Stimulated activated CD4-positive, alpha-beta T cell treated with anti-CD3 and anti-CD28 coated beads, Interleukin-12 subunit alpha, Interleukin-12 subunit beta, amount 100 ng/mL, for 48 hours (primary cell): ENCODE results near the gene RGP1.
A peak's percentile ranks its signal among the peaks of the same experiment; 100 is the strongest.

Experiments used
- DNase-seq, 3 donors: peaks; one replicate each; pipeline ENCODE4 v3.0.0-alpha.2; 2020; ENCODE audit warnings: low read depth in 2 of 3, low spot score in 1 of 3

The RGP1 gene

GRCh38 chr9:35719546-35719945, 29.5 kb upstream of the RGP1 start:
- DNase-seq: no peak

DNA sequence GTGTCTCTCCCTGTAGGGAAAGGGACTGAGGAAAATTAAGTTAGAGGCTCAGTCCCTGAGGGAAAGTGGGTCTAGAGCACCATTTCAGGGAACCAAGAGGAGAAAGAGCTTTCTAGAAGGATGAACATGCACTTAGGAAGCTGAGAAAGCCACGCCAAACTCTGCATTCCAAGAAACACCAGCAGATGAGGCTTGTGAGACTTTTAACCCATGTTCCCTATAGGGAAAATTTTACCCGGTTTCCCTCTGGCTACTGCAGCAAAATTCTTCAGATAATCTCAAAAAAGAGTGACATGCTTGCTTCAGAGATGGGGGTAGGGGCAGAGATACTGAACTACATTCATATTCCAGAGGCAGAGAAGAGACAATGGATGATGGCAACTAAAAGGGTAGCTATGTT, 25.7 kb upstream of the RGP1 start:
- DNase-seq: no peak

- DNase-seq: no peak
Measured at GRCh38 chr9:35723908-35724307, 25.2 kb upstream of the RGP1 start.

GRCh38 chr9:35725362-35725761, 23.7 kb upstream of the RGP1 start:
- DNase-seq: no peak

GRCh38 chr9:35726931-35727330, 22.2 kb upstream of the RGP1 start:
- no peak for DNase-seq

GRCh38 chr9:35727676-35728040, 21.4 kb upstream of the RGP1 start:
- no peak for DNase-seq

DNA sequence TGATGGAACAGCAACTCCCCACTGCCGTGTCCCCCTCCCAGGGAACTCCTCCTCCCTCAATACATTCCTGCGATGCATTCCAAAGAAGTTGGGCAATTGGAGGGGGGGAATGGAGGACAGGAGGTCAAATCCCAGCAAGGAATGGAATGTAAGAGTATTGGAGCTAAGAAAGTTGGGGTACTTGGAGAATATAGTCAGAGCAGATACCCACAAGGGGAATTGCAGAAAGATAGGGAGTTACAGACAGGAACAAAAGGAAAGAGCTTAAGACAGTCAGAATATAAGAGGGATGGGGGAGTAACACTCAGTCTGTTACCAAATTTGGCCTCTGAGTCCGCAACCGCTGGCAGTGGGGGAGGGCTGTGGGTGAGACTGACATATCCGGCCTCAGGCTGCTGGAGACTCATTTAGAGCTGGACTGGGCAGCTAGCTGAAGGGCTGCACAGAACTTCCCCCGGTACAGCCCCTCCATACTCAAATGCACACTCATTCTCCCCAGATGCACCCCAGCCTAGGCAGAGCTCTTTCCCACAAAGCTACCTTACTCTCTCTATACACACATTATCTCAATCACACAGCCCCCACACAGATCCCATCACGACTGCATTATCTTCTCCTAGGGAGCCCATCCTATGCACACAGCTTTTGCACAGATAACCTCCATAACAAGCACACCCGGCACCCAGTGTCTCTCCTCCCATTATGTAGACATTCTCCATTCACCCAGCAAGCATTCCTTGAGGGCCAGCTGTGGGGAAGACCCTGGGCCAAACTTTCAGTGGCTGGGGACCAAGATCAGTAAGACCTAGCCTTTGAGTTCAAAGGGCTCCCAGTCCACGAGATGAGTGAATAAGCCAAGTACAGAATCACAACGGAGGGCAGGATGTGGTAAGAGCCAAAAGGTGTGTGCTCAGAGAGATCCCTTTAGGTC, 20.8 kb upstream of the RGP1 start:
- DNase-seq: peak in 2 of 3 donors; percentile 27 to 40

GRCh38 chr9:35729101-35729500, 20.0 kb upstream of the RGP1 start:
- no peak for DNase-seq

- DNase-seq: peak in 2 of 3 donors; percentile 23 to 34
Measured at GRCh38 chr9:35729700-35730485, 19.2 kb upstream of the RGP1 start.

- no peak for DNase-seq
Measured at GRCh38 chr9:35730486-35730854, 18.6 kb upstream of the RGP1 start.

DNA sequence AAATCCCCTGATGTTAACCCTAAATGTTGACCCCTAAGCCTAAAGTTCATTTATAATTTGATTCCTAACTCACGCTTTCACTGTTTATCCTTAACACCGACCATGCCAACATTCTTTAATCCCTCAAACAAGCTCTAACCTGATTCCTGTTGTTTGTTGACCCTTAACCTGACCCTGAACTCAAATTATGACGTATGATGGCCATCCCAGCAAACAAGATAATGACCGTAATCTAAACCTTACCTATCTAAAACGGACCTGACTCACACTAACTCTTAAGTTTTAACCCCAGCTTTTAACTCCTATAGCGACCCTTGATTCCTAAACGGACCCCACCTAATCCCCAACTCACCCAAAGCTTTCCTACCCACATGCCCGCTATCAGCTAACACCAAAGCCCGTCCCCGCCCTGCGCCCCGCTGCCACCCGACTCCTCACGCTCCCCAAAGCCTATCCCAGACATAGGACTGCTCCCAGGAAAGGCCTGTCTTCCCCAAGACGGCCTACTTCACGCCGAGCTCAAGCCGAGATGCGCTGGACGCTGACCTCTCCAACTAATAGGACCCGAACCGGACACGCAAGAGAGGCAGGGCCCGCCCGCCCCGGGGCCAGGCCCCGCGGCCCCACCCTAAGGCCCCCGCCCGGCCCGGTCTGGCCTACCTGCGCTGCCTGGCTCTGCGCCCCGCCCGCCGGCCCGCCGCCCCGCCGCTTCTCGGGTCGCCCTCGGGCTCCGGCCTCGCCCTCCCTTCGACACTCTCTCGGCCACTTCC, 17.5 kb upstream of the RGP1 start:
- DNase-seq: no peak

- DNase-seq: peak; percentile 94 to 97 (median 94)
Measured at GRCh38 chr9:35732185-35732799, 16.8 kb upstream of the RGP1 start, which contains the start of the genes CREB3 and TLN1. Gene CREB3 (plus strand): TSS chr9:35732666. CDS start chr9:35732773, 107 bp downstream. Gene TLN1 (minus strand): TSS chr9:35732195. CDS start chr9:35725694, 6,501 bp downstream.

- peak in 1 of 3 donors; percentile 11 for DNase-seq
Measured at GRCh38 chr9:35732800-35733541, 16.1 kb upstream of the RGP1 start.

- no peak for DNase-seq
Measured at GRCh38 chr9:35734096-35734495, 15.0 kb upstream of the RGP1 start.

DNA sequence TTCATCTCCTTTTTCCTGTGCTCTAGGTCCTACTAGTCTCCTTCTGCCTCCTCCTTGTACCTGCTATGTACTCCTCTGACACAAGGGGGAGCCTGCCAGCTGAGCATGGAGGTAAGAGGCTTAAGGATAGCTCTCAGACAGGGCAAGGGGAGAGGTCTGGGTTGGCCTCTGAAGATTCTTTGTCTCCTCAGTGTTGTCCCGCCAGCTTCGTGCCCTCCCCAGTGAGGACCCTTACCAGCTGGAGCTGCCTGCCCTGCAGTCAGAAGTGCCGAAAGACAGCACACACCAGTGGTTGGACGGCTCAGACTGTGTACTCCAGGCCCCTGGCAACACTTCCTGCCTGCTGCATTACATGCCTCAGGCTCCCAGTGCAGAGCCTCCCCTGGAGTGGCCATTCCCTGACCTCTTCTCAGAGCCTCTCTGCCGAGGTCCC, 12.9 kb upstream of the RGP1 start:
- DNase-seq: peak in 2 of 3 donors; percentile 51 to 57

DNA sequence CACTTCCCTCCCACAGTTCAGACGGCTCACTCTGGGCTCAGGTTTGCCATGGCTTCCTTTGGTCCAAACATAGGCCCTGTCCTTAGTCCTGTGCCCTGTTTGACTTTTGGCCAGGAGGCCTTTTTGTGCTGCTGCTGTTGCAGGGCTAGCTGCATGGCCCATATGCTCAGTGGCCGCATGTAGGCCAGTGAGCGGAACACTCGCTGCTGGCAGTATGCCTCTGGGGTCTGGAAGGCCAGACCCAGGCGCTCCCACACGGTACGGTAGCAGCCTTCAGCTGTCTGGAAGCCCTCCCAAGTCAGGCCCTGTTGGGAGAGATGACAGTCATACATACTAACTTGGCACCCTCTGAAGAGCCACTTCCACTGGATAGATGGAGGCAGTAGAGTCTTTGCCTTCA, 11.9 kb upstream of the RGP1 start:
- no peak for DNase-seq

DNA sequence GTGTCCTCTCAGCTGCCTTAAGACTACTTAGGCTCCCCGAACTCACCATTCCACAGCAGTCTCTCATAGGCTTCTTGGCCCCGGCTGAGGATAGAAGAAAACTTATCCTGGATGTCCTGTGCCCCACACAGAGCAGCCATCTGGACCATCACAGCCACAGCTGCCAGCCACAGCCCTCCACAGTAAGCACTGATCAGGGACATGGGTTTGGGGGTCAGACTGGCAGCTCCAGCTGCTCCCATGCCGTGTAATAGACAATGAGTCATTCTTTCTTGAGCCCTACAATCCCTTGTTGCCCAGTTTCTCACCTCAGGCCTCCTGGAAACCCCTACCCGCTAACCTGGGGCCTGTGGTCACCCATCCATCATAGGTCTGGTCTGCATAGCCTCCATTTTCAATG, 10.9 kb upstream of the RGP1 start:
- no peak for DNase-seq

DNA sequence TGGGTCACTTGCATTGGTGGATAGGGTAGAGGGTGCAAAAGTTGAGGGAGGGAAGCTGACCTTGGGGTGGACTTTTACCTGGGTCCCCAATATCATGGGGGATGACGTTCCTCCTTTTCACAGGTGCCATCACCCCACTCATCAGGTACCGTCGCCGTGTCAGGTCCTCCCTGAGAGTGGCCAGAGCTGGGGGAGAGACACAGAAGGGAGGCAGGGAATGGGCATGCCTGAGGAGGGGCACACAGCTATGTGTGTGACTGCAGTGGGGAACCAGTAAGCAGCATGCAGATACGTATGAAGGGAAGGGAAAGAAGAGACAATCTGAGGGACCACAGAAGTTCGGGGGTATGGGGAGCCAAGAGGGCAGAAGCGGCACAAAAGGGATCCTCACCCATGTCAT, 10.2 kb upstream of the RGP1 start:
- no peak for DNase-seq

GRCh38 chr9:35740243-35740642, 8.8 kb upstream of the RGP1 start:
- DNase-seq: no peak

- no peak for DNase-seq
Measured at GRCh38 chr9:35741740-35742139, 7.3 kb upstream of the RGP1 start.
